Hematopoietic multipotent progenitor cell treated with erythropoietin and hydrocortisone succinate and interleukin-3 and kit ligand, for 4 days (in vitro differentiated cells): ENCODE measurements around the gene MADCAM1.
A peak's percentile ranks its signal among the peaks of the same experiment; 100 is the strongest.

Experiments
- DNase-seq: peaks from one replicate; pipeline ENCODE4 v3.0.0-alpha.2; 2015

Gene MADCAM1

DNA sequence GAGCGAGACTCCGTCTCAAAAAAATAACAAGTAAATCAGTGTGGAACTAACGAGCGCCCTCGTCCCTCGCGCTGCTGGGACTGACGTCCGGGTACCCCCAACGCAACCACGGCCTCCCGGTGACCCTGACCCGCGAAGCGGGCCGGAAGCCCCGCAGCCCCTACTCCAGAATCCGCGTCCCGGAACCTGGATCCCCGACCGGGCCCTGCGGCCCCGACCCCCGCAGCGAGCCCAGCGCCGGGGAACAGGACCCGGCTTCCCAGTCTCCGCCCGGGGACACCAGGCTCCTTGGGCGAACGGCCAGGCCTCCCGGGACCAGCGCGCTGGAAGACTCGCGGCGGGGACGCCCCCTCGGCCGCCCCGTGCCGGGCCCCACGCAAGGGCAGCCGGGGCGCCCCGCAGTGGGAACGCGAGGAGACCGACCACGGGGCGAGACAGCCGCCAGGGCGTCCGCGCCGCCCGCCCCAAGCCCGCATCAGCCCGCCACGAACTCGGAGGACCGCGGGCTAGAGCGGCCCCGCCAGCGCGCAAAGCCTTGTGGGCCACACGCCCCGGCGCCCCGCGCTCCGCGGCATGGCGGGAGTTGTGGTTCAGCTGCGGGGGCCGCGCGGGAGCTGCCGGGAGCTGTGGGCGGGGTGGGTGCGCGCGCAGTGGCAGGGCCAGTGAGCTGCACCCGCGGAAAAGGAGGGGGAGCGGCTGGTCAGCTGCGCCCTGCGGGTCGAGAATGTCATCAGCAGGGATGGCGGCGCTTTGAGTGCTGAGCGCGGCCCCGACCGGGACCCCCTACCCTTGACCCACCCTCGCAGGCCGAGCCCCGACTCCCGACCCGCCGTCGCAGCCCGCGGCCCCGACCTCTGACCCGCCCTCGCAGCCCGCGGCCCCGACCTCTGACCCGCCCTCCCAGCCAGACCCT is 7.5 kb upstream of the MADCAM1 start:
- DNase-seq, result peak; percentile 97

DNA sequence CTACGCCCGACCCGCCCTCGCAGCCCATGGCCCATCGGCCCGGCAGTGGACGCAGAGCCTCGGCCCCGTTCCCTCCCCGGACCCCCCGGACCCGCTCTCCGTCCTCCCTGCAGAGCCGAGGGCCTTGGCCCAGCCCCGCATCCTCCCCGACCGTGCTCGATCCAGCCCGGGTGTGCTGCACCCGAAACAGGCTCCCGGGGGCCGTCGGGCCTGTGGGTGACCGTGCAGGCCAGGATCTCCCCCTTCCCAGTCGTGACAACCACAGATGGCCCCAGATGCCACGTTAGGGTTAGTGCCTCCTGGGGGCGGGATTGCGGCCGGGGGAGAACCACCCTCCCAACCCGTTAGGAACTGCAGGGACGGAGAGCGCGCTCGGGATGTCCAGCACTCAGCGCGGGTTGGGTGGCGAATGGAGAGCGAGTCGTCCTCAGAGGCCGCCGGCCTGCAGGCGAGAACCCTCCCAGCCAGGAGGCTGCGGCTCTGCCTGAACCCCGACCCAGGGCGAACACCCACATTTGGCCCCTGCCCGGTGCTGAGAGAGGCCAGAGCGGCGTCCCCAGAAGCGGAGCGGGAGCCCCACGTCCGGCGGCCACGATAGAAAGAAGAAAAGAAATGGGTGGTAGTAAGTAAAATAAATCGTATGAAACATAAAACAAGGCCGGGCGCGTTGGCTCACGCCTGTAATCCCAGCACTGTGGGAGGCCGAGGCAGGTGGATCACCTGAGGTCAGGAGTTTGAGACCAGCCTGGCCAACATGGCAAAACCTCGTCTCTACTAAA is 6.7 kb upstream of the MADCAM1 start:
- DNase-seq, result peak; percentile 55

DNA sequence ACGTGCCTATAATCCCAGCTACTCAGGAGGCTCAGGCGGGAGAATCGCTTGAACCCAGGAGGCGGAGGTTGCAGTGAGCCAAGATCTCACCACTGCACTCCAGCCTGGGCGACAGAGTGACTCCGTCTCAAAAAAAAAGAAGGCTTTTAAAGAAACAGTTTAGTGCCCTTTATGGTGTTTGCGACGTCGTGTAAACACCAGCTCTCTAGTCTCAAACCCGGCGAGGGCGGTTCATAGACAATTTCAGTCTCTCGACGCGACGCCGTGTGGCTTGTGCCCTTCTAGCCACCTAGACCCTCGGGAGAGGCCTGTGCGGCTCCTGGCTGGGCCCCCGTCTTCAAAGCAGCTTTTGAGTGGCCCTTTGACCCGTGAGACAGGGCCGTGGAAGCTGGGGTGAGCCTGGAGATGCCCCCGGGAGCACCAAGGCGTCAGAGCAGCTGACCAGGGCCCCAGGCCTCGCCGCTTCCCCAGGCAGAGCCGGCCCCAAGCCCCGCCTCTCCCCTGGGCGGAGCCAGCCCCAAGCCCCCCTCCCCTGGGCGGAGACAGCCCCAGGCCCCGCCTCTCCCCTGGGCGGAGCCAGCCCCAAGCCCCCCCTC is 5.0 kb upstream of the MADCAM1 start:
- no peak for DNase-seq

DNA sequence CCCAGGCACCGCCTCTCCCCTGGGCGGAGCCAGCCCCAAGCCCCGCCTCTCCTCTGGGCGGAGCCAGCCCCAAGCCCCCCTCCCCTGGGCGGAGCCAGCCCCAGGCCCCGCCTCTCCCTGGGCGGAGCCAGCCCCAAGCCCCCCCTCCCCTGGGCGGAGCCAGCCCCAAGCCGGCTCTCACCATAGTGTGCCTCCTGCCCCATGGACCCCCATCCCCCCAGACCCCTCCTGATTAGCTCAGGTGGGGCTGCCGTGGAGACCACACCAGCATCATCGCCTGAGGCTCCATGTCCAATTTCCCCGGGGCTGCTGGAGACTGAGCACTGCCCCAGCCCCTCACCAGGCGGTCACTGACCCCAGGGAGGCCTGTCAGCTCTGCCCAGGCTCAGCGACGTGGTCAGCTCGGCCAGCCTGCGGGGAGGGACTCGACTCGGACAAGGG is 4.2 kb upstream of the MADCAM1 start:
- no peak for DNase-seq

DNA sequence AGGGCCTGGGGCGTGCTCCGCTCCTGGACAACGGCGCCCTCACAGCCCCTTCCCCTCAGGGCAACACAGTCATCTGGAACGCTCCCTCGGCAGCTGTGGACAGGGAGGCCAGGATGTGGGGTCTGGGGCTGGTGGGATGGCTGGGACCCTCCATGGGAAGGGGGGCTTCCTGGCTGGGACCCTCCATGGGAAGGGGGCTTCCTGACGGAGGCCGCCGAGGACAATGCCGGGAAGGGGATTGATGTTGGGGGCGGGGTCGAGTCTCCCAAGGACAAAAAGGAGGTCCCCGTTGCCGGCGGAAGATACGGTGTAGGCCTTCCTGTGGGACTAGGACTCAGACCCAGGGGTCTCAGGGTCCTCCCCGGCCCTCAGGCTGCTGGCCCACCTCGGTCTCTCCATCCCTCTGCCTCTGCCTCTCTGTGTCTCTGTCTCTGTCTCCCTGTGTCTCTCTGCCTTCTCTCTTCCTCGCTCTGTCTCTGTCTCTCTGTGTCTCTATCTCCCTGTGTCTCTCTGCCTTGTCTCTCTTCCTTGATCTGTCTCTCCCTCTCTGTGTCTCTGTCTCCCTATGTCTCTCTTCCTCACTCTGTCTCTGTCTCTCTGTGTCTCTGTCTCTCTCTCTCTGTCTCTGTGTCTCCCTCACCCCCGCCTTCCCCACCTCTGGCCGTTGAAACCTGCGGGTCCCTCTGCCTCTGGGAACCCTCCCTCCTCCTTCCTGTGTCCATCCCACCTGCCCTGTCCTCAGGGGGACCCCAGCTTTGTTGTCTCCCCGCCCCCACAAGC is 2.7 kb upstream of the MADCAM1 start:
- no peak for DNase-seq

DNA sequence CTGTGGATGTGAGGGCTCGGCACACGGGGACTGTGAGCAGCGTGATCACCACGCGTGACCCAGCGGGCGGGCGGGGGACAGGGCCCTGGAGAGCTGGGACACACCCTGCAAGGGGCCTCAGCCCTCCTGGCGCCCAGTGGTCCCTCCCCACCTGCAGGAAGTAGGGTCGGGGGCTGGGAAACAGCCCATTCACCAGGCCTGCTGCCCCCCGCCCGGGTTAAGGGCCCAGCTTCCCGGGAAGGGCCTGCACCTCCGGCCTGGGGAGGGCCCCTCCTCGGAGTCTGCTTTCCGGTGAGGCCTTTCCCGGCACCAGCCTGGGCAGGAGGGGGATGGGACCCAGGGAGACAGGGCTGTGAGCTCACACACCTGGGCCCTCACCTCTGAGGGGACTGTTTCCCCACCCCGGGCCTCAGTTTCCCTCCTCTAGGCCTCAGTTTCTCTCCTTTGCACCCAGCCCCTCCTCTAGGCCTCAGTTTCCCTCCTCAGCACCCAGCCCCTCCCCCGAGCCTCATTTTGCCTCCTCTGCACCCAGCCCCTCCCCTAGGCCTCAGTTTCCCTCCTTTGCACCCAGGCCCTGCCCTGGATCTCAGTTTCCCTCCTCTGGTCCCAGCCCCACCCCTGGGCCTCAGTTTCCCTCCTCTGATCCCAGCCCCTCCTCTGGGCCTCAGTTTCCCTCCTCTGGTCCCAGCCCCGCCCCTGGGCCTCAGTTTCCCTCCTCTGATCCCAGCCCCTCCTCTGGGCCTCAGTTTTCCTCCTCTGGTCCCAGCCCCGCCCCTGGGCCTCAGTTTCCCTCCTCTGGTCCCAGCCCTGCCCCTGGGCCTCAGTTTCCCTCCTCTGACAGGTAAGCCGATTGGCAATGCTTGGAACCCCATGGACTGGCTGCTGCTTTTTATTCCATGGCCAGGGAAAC is 1.9 kb upstream of the MADCAM1 start:
- DNase-seq, result no peak

DNA sequence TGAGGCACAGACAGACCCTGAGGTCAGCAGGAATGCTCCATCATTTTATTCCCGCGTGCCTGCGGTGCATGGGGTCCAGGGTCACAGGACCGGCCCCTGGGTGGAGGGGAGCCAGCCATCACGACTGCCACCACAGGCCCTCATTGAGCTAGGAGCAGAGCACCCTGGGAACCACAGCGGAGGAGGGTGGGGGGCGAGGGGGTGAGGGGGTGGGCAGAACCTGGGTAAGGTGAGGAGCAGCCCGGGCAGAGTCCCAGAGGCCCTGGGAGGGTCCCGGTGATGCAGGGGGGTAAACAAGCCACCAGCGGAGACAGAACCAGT is 1.2 kb upstream of the MADCAM1 start:
- DNase-seq, result no peak

DNA sequence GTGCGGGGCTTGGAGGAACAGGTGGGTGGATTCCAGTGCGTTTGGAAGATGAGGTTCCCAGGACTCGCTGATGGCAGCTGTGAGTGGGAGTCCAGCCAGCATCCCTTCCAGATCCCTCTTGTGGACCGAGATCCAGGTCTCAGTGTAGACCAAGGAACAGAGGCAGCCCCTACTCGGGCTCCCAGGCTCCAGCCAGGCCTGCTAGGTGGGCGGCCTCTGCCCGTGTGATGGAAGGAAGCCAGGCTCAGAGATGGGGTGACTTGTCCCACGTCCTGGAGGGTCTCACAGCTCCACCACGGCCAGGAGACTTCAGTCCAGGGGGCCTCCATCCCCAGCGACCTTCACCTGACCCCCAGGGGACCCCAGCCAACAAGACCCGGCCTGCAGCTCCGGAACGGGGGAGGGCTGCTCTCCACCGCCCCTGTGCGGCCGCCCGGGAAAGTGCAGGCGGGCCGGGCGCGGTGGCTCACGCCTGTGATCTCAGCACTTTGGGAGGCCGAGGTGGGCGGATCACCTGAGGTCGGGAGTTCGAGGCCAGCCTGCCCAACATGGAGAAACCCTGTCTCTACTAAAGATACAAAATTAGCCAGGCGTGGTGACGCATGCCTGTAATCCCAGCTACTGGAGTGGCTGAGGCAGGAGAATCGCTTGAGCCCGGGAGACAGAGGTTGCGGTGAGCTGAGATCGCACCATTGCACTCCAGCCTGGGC is 729 bp upstream of the MADCAM1 start:
- peak; percentile 53 for DNase-seq

DNA sequence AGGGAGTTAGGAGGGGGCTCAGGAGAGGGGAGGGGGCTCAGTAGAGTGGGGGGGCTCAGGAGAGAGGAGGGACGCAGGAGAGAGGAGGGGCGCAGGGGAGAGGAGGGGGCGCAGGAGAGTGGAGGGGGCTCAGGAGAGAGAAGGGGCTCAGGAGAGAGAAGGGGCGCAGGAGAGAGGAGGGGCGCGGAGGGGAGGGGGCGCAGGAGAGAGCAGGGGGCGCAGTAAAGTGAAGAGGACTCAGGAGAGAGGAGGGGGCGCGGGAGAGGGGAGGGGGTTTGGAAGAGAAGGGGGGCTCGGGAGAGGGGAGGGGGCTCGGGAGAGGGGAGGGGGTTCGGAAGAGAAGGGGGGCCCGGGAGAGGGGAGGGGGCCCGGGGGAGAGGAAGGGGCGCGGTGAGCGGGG is 700 bp downstream of the MADCAM1 start:
- DNase-seq, result no peak

DNA sequence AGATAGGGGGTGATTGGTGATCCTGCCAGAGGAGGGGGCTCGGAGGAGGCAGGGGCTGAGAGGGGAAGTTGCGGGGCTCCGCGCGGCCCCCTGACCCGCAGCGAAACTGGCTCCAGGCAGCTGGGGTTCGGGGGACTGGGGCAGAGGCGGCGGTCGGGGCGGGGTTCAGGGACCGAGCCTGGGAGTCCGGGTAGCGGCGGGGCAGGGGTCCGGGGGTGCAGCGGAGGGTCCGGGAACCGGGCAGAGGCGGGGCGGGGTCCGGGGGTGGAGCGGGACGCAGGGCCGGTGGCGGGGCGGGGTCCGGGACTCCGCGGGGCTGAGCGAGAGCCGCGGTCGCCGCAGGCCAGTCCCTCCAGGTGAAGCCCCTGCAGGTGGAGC is 1.2 kb downstream of the MADCAM1 start:
- DNase-seq, result no peak

DNA sequence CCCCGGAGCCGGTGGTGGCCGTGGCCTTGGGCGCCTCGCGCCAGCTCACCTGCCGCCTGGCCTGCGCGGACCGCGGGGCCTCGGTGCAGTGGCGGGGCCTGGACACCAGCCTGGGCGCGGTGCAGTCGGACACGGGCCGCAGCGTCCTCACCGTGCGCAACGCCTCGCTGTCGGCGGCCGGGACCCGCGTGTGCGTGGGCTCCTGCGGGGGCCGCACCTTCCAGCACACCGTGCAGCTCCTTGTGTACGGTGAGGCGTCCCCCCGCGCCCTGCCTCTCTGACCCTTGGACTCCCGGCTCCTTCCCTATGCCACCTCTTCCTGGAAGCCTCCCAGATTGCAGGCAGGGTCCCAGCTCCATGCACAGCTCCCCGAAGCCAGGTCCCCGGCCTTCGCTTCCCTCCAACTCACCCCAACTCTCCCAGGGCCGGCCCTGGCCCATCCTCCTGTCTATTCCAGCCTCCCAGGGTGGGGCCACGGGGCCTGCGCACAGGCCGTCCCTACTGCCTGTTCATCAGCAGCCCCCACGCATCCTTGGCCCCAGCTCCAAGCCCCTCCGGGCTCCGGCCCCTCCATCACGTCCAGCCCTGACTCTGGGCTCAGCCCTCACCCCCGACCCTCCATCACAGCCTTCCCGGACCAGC is 1.7 kb downstream of the MADCAM1 start:
- no peak for DNase-seq

DNA sequence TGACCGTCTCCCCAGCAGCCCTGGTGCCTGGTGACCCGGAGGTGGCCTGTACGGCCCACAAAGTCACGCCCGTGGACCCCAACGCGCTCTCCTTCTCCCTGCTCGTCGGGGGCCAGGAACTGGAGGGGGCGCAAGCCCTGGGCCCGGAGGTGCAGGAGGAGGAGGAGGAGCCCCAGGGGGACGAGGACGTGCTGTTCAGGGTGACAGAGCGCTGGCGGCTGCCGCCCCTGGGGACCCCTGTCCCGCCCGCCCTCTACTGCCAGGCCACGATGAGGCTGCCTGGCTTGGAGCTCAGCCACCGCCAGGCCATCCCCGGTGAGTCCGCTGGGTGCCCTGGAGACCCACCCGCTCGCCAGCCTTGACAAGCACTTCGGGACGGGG is 2.2 kb downstream of the MADCAM1 start:
- no peak for DNase-seq

DNA sequence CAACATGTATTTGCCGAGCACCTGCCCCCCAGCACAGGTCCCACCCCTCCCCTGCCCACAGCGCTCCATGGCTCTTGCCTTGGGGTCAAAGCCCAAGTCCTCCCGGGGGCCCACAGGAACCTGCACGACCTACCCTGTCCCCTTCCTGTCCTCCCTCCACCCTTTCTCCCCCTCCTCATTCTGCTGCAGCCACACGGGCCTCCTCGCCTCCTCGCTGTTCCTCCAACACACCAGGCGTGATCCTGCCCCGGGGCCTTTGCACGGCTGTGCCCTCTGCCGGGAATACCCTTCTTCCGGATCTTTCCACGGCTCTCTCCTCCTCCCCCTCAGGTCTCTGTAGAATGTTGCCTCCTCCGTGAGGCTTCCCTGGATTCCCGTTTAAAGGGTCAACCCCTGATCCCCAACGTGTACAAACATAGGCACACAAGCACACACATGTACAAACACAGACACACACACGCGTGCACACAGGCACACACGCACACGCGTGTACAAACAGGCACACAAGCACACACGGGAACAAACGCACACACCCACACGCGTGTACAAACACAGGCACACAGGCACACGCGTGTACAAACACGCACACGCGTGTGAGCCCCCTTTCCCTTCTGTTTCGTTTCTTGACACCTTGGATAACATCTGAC is 2.8 kb downstream of the MADCAM1 start:
- no peak for DNase-seq

DNA sequence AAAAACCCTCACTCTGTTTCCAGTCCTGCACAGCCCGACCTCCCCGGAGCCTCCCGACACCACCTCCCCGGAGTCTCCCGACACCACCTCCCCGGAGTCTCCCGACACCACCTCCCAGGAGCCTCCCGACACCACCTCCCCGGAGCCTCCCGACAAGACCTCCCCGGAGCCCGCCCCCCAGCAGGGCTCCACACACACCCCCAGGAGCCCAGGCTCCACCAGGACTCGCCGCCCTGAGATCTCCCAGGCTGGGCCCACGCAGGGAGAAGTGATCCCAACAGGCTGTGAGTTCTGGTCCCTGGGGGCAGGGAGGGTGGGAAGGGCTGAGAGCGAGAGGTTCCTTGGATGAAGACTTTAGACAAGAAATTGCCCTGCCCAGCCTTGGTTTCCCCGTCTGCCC is 5.4 kb downstream of the MADCAM1 start:
- no peak for DNase-seq

DNA sequence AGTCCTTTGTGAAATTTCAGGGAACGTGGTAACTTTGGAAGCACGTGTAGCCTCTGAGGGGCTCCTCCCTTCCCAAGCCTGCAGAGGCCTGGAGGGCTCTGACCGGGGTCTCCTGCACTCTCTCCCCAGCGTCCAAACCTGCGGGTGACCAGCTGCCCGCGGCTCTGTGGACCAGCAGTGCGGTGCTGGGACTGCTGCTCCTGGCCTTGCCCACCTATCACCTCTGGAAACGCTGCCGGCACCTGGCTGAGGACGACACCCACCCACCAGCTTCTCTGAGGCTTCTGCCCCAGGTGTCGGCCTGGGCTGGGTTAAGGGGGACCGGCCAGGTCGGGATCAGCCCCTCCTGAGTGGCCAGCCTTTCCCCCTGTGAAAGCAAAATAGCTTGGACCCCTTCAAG is 8.3 kb downstream of the MADCAM1 start:
- DNase-seq, result no peak

DNA sequence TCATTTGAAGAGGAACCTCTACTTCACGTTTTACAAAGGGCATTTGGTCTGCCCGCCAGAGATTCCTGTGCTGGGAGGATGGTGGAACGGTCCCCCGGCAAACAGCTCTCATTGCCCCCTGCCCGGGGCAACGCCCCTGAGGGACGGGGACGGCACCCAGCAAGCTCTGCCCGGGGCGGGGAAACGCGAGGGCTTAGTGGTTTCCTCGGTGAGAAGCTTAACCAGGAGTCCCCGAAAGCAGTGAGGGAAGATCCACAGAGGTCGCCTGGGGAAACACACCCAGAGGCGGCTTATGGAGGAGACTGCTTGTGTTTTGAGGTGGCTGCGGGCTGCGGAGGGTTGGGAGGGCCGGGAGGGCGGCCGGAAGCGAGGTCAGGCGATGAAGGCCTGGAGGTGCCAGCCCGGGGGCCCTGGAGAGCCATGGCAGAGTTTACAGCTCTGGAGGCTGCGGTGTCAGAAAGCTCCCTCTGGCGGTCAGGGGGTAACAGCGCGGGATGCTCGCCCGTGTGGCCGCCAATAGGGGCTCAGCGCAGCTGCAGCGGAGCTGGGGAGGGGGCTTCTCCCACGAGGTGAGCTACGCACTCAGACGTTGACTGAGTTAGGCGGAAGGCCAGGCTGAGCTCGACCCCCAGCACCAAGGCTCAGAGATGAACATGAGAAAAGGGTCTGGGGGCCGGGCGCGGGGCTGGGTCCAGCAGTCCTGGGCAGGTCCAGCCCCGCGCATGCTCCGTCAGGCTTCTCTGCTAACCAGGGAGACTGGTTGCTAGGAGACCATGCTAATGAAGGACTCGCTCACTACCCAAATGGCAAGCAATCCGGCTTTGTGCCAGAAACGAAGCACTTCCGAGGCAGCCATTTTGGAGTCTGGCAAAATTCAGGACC is 10.4 kb downstream of the MADCAM1 start:
- DNase-seq, result peak; percentile 100

DNA sequence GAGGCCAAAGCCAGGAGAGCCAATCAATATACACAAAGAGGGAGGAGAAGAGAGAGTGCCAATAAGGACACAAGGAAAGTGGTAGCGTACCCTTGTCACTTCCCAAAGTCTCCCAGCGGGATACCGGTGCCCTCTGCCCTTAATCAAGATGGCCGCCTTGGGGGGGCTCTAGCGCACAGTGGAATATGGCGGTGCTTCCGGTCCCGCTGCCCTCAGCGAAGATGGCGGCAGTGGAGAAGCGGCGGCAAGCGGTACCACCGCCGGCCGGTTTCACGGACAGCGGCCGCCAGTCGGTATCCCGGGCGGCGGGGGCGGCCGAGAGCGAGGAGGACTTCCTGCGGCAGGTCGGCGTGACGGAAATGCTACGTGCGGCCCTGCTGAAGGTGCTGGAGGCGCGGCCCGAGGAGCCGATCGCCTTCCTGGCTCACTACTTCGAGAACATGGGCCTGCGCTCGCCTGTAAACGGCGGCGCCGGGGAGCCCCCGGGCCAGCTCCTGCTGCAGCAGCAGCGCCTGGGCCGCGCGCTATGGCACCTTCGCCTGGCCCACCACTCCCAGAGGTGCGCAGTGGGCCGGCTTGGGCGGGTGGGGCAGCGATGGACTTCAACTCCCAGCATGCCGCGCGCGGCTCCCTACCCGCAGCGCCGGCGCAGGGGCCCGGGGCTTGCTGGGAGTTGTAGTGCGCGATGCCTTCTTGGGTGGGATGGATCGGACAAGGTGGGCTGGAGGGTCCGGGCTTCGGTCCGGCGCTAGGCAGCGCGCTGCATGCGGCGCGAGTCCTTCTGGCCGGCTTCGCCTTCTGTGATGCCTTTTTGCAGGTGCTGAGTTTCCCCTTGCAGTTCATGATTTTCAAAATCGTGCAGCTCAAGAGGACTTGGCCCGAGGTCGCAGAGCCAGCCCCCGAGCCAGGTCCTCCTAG is 11.3 kb downstream of the MADCAM1 start, which contains the start of gene TPGS1:
TSS of gene TPGS1 (plus strand) at position 212 of the 918 bp plus-strand sequence. CDS start at position 222, 10 bp downstream.
- DNase-seq, result peak; percentile 91
